ENCODE data around the gene GIMAP2. TPM values are rescaled to one million over a fixed set of nuclear protein-coding genes. Genes with fewer than 3 reads are reported as not detected.

The GIMAP2 gene
- 217 TPM for total RNA-seq (2013)
- polyA plus RNA-seq = 10 to 100 TPM; 45.6 to 63.8 (median 47.0) TPM
- polyA minus RNA-seq = 64.1 and 97.0 TPM in 2 replicates
- total RNA-seq = 1.3 to 61.8 (median 42.8) reads per million in 11 experiments

DNA sequence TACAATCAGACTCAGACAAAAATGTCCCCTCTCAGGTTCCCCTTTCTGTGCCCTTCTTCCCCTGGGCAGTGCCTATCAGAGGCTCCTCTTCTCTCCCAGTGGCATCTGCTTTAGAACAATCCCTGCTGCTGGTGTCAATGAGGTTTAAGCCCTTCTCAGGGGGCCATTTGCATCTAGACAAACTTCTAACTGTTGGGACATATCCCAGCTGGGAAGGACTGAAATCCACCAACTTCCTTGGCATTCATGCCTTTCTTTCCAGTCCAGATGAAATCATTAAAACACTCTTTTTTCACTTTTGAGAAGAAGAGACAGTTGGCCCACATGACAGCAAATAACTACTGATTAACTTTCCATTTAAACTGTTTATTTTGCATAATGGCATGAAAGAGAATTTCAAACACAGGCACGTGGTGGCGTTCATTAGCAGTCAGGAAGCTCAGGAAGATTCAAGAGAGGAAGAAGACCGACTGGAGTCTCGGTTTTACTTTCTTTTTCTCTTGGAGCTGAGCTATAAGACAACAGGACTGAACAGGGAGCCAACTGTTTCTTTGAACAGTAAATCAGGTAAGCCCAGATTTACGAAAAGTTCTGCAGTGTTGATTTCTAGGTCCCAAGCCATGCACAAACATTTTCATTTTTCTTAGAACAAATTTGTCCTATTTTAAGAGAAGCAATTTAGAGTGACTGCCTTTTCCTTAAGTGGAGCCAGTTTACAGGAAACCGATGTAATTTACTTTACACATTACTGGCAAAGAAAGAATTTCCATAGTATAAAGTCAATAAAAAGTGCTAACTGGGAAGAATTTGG is at the start of gene GIMAP2:
Gene GIMAP2, plus strand, starts transcription at position 488 of the 811 bp plus-strand sequence. CDS start 1,354 bp downstream, outside the sequence.
- Mint-ChIP-seq H3K27me3 (ENCODE audit: low read depth in 3 of 3) (peaks cover 0 to 5% (median 2%) of the 10 kb centered on the region in 3 donors), H3K4me3 (peak within 1 kb of the TSS; percentile 90 to 100), H3K9me3 (peaks cover 0 to 6% (median 3%) of the 10 kb centered on the region in 7 donors), H3K36me3 (peaks cover 27 to 32% of the 10 kb centered on the region in 2 donors), H3K4me1 (peaks cover 73% of the 10 kb centered on the region), H3K27ac (peak within 1 kb of the TSS; percentile 90 to 96 (median 92))
- Histone ChIP-seq H3K4me3 (replicated peaks in 1 of 3; ENCODE audit: low read depth in 2 of 3, low read length in 3 of 3) (peak within 1 kb of the TSS; percentile 65 to 100 (median 83)), H3K9ac (ENCODE audit: insufficient read depth, low read length, poor library complexity, severe bottlenecking) (peak within 1 kb of the TSS; percentile 62), H3K27me3 (ENCODE audit: control insufficient read depth in 2 of 2, insufficient read depth in 2 of 2, low read length in 2 of 2) (no peaks in the 10 kb centered on the region), H3K4me1 (ENCODE audit: control insufficient read depth in 1 of 2, insufficient read depth in 2 of 2, low read length in 2 of 2) (peaks cover 47 to 51% of the 10 kb centered on the region in 2 donors), H3K4me2 (replicated peaks; ENCODE audit: extremely low read depth, low read length, poor library complexity, severe bottlenecking) (peak within 1 kb of the TSS; percentile 93), H3K9me3 (replicated peaks in 1 of 2; ENCODE audit: control insufficient read depth in 1 of 2, insufficient read depth in 1 of 2, low read length in 2 of 2) (no peaks in the 10 kb centered on the region), H3K36me3 (replicated peaks in 1 of 2; ENCODE audit: control insufficient read depth in 1 of 2, insufficient read depth in 2 of 2, low read length in 2 of 2) (peaks cover 12 to 20% of the 10 kb centered on the region in 2 donors), H3K27ac (ENCODE audit: low read depth in 1 of 2, low read length in 2 of 2) (peak within 1 kb of the TSS; percentile 51 to 84), H4K20me1 (ENCODE audit: insufficient read depth, low read length) (peaks cover 15% of the 10 kb centered on the region), H2AFZ (ENCODE audit: insufficient read depth, low read depth, low read length, poor library complexity, severe bottlenecking) (peak within 1 kb of the TSS; percentile 37), H3K79me2 (ENCODE audit: insufficient read depth, low read length) (peaks cover 47% of the 10 kb centered on the region)
- TF ChIP-seq, protein P1, sequence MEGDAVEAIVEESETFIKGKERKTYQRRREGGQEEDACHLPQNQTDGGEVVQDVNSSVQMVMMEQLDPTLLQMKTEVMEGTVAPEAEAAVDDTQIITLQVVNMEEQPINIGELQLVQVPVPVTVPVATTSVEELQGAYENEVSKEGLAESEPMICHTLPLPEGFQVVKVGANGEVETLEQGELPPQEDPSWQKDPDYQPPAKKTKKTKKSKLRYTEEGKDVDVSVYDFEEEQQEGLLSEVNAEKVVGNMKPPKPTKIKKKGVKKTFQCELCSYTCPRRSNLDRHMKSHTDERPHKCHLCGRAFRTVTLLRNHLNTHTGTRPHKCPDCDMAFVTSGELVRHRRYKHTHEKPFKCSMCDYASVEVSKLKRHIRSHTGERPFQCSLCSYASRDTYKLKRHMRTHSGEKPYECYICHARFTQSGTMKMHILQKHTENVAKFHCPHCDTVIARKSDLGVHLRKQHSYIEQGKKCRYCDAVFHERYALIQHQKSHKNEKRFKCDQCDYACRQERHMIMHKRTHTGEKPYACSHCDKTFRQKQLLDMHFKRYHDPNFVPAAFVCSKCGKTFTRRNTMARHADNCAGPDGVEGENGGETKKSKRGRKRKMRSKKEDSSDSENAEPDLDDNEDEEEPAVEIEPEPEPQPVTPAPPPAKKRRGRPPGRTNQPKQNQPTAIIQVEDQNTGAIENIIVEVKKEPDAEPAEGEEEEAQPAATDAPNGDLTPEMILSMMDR (IDR thresholded peaks at IDR 0.05) = no peak
- intact Hi-C loops (cut with micrococcal nuclease) = no loop called here
- 0% methylated on average over 4 of the region's 6 CpGs for WGBS (ENCODE audit: insufficient coverage)
- DNase-seq = peak in 2 of 3 donors; percentile 52 to 71

DNA sequence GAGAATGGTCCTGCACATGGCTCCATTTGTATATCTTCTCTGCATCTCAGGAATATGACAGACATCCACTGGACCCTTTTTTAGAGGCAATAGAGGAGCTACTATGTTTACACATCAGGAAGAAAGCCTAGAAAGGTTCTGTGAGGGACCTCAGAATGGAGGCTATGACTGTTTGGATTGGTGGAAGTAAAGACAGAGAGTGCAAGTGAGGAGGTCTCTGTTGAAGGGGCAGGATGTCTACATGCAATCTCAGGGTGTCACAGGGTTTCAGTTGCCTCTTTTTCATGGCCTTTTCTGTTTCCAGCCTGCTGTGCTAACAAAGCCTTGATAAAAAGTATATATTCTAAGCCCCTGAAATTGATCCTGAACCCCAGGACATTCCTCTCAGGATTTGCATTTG is 43.7 kb upstream of the GIMAP2 start:
- no peak overlapping the region for H2AFZ ChIP-seq (ENCODE audit: insufficient read depth, low read depth, low read length, poor library complexity, severe bottlenecking)
- no peak overlapping the region for H3K4me3 ChIP-seq (replicated peaks in 1 of 3; ENCODE audit: low read depth in 2 of 3, low read length in 3 of 3)
- peaks cover 4% of the 10 kb centered on the region in 2 donors for H3K36me3 Mint-ChIP-seq
- no peak overlapping the region for H3K9ac ChIP-seq (ENCODE audit: insufficient read depth, low read length, poor library complexity, severe bottlenecking)
- H3K36me3 ChIP-seq (replicated peaks in 1 of 2; ENCODE audit: control insufficient read depth in 1 of 2, insufficient read depth in 2 of 2, low read length in 2 of 2) = no peaks in the 10 kb centered on the region
- intact Hi-C loops (cut with micrococcal nuclease) = no loop called here
- H3K4me2 ChIP-seq (replicated peaks; ENCODE audit: extremely low read depth, low read length, poor library complexity, severe bottlenecking) = no peak overlapping the region
- H3K27me3 Mint-ChIP-seq (ENCODE audit: low read depth in 3 of 3) = peaks cover 0 to 1% (median 0%) of the 10 kb centered on the region in 3 donors
- TF ChIP-seq, protein P1 (IDR thresholded peaks at IDR 0.05) = no peak
- H3K27ac ChIP-seq (ENCODE audit: low read depth in 1 of 2, low read length in 2 of 2) = no peak overlapping the region
- no peaks in the 10 kb centered on the region for H3K79me2 ChIP-seq (ENCODE audit: insufficient read depth, low read length)
- DNase-seq = no peak
- H3K9me3 Mint-ChIP-seq = peaks cover 28 to 33% (median 31%) of the 10 kb centered on the region in 7 donors
- H3K4me3 Mint-ChIP-seq = no peak overlapping the region
- H3K27ac Mint-ChIP-seq = peak overlapping the region in 1 of 7 donors; percentile 34
- peaks cover 2 to 16% of the 10 kb centered on the region in 2 donors for H3K9me3 ChIP-seq (replicated peaks in 1 of 2; ENCODE audit: control insufficient read depth in 1 of 2, insufficient read depth in 1 of 2, low read length in 2 of 2)
- H4K20me1 ChIP-seq (ENCODE audit: insufficient read depth, low read length) = no peaks in the 10 kb centered on the region
- H3K4me1 Mint-ChIP-seq = no peaks in the 10 kb centered on the region
- H3K4me1 ChIP-seq (ENCODE audit: control insufficient read depth in 1 of 2, insufficient read depth in 2 of 2, low read length in 2 of 2) = no peaks in the 10 kb centered on the region
- no peaks in the 10 kb centered on the region for H3K27me3 ChIP-seq (ENCODE audit: control insufficient read depth in 2 of 2, insufficient read depth in 2 of 2, low read length in 2 of 2)

Data from CD14-positive monocyte (primary cell).